ENCODE measurements around the gene MRTFB.

GRCh38 chr16:14172200-14172809 lies 101.2 kb downstream of the MRTFB start:
- TF ChIP-seq CTCF (IDR thresholded peaks at IDR 0.05; ENCODE audit: borderline replicate concordance, extremely low read depth, low read length, poor library complexity, severe bottlenecking): no peak
- TF ChIP-seq EZH2 (IDR thresholded peaks at IDR 0.05; ENCODE audit: borderline replicate concordance, low read depth, low read length, severe bottlenecking): no peak
